Endothelial cell of umbilical vein (primary cell): ENCODE data around the gene RANBP1. TPM values are rescaled to one million over a fixed set of nuclear protein-coding genes. Genes with fewer than 3 reads are reported as not detected.

Experiments
- BruUV-seq: library from RNA; stranded (reverse); fragments of 400-500 nt; replicated peaks from 2 replicates; lab custom pipeline; 2021; lab: Mats Ljungman, UMichigan
- CTCF ChIA-PET: fragments of 300-600, 350-600 bp; sonication (Branson Sonifier 250); formaldehyde crosslinking; loops from one replicate; lab custom pipeline; 2021; ENCODE audit warnings: antibody characterized with exemption, inconsistent platforms; lab: Charles Lee
- POLR2A ChIA-PET: fragments of 300-600, 350-600 bp; sonication (Branson Sonifier 250); formaldehyde crosslinking; loops from one replicate; lab custom pipeline; 2021; ENCODE audit warnings: antibody characterized with exemption, inconsistent platforms; lab: Charles Lee
- DNase-seq: peaks from one replicate; pipeline ENCODE4 v3.0.0-alpha.2; 2011; ENCODE audit warnings: low read depth, low spot score
- FAIRE-seq: peaks from 2 replicates; lab custom pipeline; 2011; peaks lifted over from hg19 to GRCh38; lab: Jason Lieb, UNC
- H2AFZ ChIP-seq: 2 replicates; pipeline ENCODE4 v1.6.0; 2012; ENCODE audit warnings: low read depth, low read length, control low read depth, inconsistent platforms
- H3K27ac ChIP-seq: 2 replicates; pipeline ENCODE4 v1.5.1; 2011; ENCODE audit warnings: low read depth, mild to moderate bottlenecking, control low read depth, low read length, moderate library complexity; ENCODE audit not compliant: insufficient read depth
- H3K27me3 ChIP-seq, 2 experiments: 2 replicates each; pipeline versions ENCODE4 v1.6.0 to v1.6.1; 2011; ENCODE audit warnings: low read length in 2 of 2, mixed read lengths in 1 of 2; ENCODE audit not compliant: control insufficient read depth in 2 of 2, insufficient read depth in 2 of 2
- H3K36me3 ChIP-seq, 2 experiments: 2 replicates in 1 of 2; 3 replicates in 1 of 2; pipeline ENCODE4 v1.5.1; 2011; ENCODE audit warnings: low read length in 2 of 2, mild to moderate bottlenecking in 1 of 2, moderate library complexity in 1 of 2; ENCODE audit not compliant: control insufficient read depth in 2 of 2, insufficient read depth in 2 of 2; ENCODE audit errors: extremely low read depth in 1 of 2
- H3K4me1 ChIP-seq: 3 replicates; pipeline ENCODE4 v1.5.1; 2011; ENCODE audit warnings: mild to moderate bottlenecking, low read length; ENCODE audit not compliant: control insufficient read depth, insufficient read depth; ENCODE audit errors: extremely low read depth
- H3K4me2 ChIP-seq: 2 replicates; pipeline ENCODE4 v1.6.1; 2011; ENCODE audit warnings: low read length, control low read depth, mixed read lengths; ENCODE audit not compliant: insufficient read depth
- H3K4me3 ChIP-seq, 3 experiments: fragments of 200-600 bp in 1 of 3; sonication (generic), shearing (Covaris generic) in 1 of 3; replicated peaks in 1 of 3; 2 replicates each; pipeline ENCODE4 v1.5.1; 2011 to 2016; ENCODE audit warnings: control low read depth in 3 of 3, low read length in 3 of 3, mild to moderate bottlenecking in 2 of 3, inconsistent platforms in 1 of 3, low read depth in 1 of 3, moderate library complexity in 1 of 3; ENCODE audit not compliant: insufficient read depth in 1 of 3
- H3K79me2 ChIP-seq: 2 replicates; pipeline ENCODE4 v1.6.0; 2012; ENCODE audit warnings: low read length, inconsistent platforms; ENCODE audit not compliant: control insufficient read depth, insufficient read depth
- H3K9ac ChIP-seq: replicated peaks from 2 replicates; pipeline ENCODE3; 2011; ENCODE audit warnings: low read length, control low read depth; ENCODE audit not compliant: insufficient read depth; ENCODE audit errors: extremely low read depth
- H3K9me1 ChIP-seq: replicated peaks from 3 replicates; pipeline ENCODE4 v1.6.0; 2011; ENCODE audit warnings: mild to moderate bottlenecking, low read length; ENCODE audit not compliant: control insufficient read depth, insufficient read depth; ENCODE audit errors: extremely low read depth
- H3K9me3 ChIP-seq: replicated peaks from 2 replicates; pipeline ENCODE4 v1.5.1; 2012; ENCODE audit warnings: low read length, inconsistent platforms; ENCODE audit not compliant: control insufficient read depth, insufficient read depth
- H4K20me1 ChIP-seq: replicated peaks from 2 replicates; pipeline ENCODE3; 2011; ENCODE audit warnings: mild to moderate bottlenecking, low read length; ENCODE audit not compliant: control insufficient read depth, insufficient read depth; ENCODE audit errors: extremely low read depth
- CTCF ChIP-seq, 2 donors: IDR thresholded peaks; 1 replicate in 1 of 2; 2 replicates in 1 of 2; pipeline ENCODE4 v1.5.1; 2011; ENCODE audit warnings: low read length in 2 of 2, mild to moderate bottlenecking in 2 of 2, moderate library complexity in 2 of 2, control low read depth in 1 of 2, inconsistent platforms in 1 of 2, low read depth in 1 of 2; ENCODE audit not compliant: insufficient read depth in 1 of 2; ENCODE audit errors: extremely low read depth in 1 of 2
- EZH2 ChIP-seq: IDR thresholded peaks from 2 replicates; pipeline ENCODE4 v1.6.1; 2012; ENCODE audit warnings: borderline replicate concordance, low read depth, mild to moderate bottlenecking, moderate library complexity, low read length, inconsistent platforms; ENCODE audit not compliant: severe bottlenecking
- FOS ChIP-seq: IDR thresholded peaks from 2 replicates; pipeline ENCODE4 v1.6.1; 2011; ENCODE audit warnings: mild to moderate bottlenecking, low read length, moderate library complexity, borderline replicate concordance; ENCODE audit not compliant: insufficient read depth
- GATA2 ChIP-seq: IDR thresholded peaks from 2 replicates; pipeline ENCODE4 v1.7.0; 2011; ENCODE audit warnings: low read depth, mild to moderate bottlenecking, moderate library complexity, mixed read lengths, low read length; ENCODE audit not compliant: insufficient read length, insufficient read depth
- JUN ChIP-seq: IDR thresholded peaks from 2 replicates; pipeline ENCODE4 v1.6.1; 2011; ENCODE audit warnings: borderline replicate concordance, low read depth; ENCODE audit not compliant: insufficient read length, insufficient read depth
- MYC ChIP-seq: IDR thresholded peaks from one replicate; pipeline ENCODE4 v1.6.1; 2011; ENCODE audit warnings: mild to moderate bottlenecking, low read depth, low read length
- POLR2A ChIP-seq: IDR thresholded peaks from 2 replicates; pipeline ENCODE4 v1.6.1; 2012; ENCODE audit warnings: low read depth, mild to moderate bottlenecking, control low read depth, low read length
- POLR2AphosphoS5 ChIP-seq: IDR thresholded peaks from 2 replicates; pipeline ENCODE4 v1.6.1; 2012; ENCODE audit warnings: low read depth, mild to moderate bottlenecking, control low read depth, low read length, moderate library complexity; ENCODE audit not compliant: insufficient read depth
- dilution Hi-C: fragments of 300-500 bp; cut with MboI; formaldehyde crosslinking; loops from one replicate; pipeline ENCODE4 v1.15.0; 2019; ENCODE audit warnings: low sequenced_read_pairs; ENCODE audit not compliant: extremely low pct_ligation_motif_present
- intact Hi-C: fragments of 100-400 bp; cut with micrococcal nuclease; formaldehyde crosslinking; loops from one replicate; pipeline ENCODE4 v1.10.0; 2022
- polyA plus RNA-seq, 4 experiments: library from polyadenylated mRNA; depleted of rRNA in 3 of 4; stranded (reverse) in 3 of 4; unstranded in 1 of 4; fragments of >200 nt; gene quantifications; 2 replicates each; pipeline versions ENCODE4 v1.2.1 to v1.2.3, GENCODE V29; 2011 to 2012; ENCODE audit warnings: missing spikeins in 1 of 4
- total RNA-seq: library from RNA; stranded (reverse); gene quantifications from 2 replicates; pipeline ENCODE4 v1.2.3, GENCODE V29; 2021
- TF ChIP-seq, protein P1 (sequence below): IDR thresholded peaks from 2 replicates; pipeline ENCODE4 v1.6.1; 2011; ENCODE audit not compliant: insufficient read depth, insufficient read length

The RANBP1 gene
- total and polyA plus RNA-seq, 2 donors (not counting 3 experiments of a cell fraction or from before 2014, with no cell fraction given), result 228 to 247 TPM

GRCh38 chr22:20136603-20136873 lies 20.6 kb downstream of the RANBP1 start:
- H3K36me3 ChIP-seq, result peaks cover 3 to 9% of the 10 kb centered on the region in 2 experiments
- peaks cover 65% of the 10 kb centered on the region for H3K79me2 ChIP-seq
- BruUV-seq, result no TSS peak
- H3K9ac ChIP-seq, result no peak overlapping the region
- intact Hi-C loops (no loop called here), dilution Hi-C loops (no loop called here)
- FAIRE-seq, result no peak
- H3K9me1 ChIP-seq, result no peaks in the 10 kb centered on the region
- H2AFZ ChIP-seq, result no peak overlapping the region
- no peaks in the 10 kb centered on the region for H3K27me3 ChIP-seq
- DNase-seq, result no peak
- POLR2A ChIA-PET, result no interaction called here
- H3K27ac ChIP-seq, result no peak overlapping the region
- no peak overlapping the region for H3K4me3 ChIP-seq
- H4K20me1 ChIP-seq, result no peaks in the 10 kb centered on the region
- CTCF ChIA-PET, result no interaction called here
- no peak for TF ChIP-seq CTCF (IDR thresholded peaks at IDR 0.05; ENCODE audit: extremely low read depth in 1 of 2, insufficient read depth in 1 of 2, low read depth in 1 of 2, low read length in 2 of 2)
- no peak for TF ChIP-seq POLR2A
- no peak for TF ChIP-seq MYC
- no peak for TF ChIP-seq JUN
- TF ChIP-seq GATA2, result no peak
- TF ChIP-seq, protein P1, sequence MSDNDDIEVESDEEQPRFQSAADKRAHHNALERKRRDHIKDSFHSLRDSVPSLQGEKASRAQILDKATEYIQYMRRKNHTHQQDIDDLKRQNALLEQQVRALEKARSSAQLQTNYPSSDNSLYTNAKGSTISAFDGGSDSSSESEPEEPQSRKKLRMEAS, result no peak
- TF ChIP-seq POLR2AphosphoS5, result no peak
- TF ChIP-seq FOS, result no peak
- no peak for TF ChIP-seq EZH2
- H3K9me3 ChIP-seq, result no peaks in the 10 kb centered on the region
- H3K4me2 ChIP-seq, result no peak overlapping the region
- peaks cover 6% of the 10 kb centered on the region for H3K4me1 ChIP-seq
